ENCODE data around the gene CEP44.
"Not testable (repeated sequence)": the region's sequence is repeated elsewhere in the genome, so short reads cannot be mapped to it uniquely, and the experiment has no call there.

Gene CEP44

GRCh38 chr4:174377613-174378012 is 93.9 kb downstream of the CEP44 start:
- no peak for DNase-seq (ENCODE audit: low read depth)
- H3K4me3 ChIP-seq (ENCODE audit: low read depth, low read length) = no peak overlapping the region

- H3K4me3 ChIP-seq (ENCODE audit: low read depth, low read length) = no peak overlapping the region
These were observed 95.2 kb downstream of the CEP44 start for GRCh38 chr4:174378951-174379350.

GRCh38 chr4:174380206-174380605 is 96.5 kb downstream of the CEP44 start:
- not testable (repeated sequence) for H3K4me3 ChIP-seq (ENCODE audit: low read depth, low read length); DNase-seq (ENCODE audit: low read depth)

More at GRCh38 chr4:174378951-174379350, 95.2 kb downstream of the CEP44 start:
- no peak for DNase-seq (ENCODE audit: low read depth)

- DNase-seq (ENCODE audit: low read depth) = no peak
- H3K4me3 ChIP-seq (ENCODE audit: low read depth, low read length) = no peak overlapping the region
These were observed 97.2 kb downstream of the CEP44 start for GRCh38 chr4:174380699-174381439.

DNA sequence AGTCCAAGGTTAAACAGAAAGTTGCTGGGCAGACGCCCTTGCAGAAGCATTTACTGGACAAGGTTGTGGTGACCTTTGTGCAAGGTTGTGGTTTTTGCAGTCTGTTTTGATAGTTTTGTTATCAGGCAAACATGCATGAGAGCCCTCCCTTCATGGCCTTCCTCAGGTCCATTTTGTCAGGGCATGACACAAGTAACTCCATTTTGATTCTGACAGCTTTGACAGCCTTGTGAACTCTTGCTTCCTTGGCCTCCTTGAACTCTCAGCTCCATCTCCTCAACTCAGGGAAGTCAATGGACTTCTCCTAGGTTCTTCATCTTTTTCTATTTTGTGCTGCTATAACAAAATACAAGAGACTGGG is 97.7 kb downstream of the CEP44 start:
- no peak overlapping the region for H3K4me3 ChIP-seq (ENCODE audit: low read depth, low read length)
- DNase-seq (ENCODE audit: low read depth) = no peak

Measured in skeletal muscle cell (primary cell).